Head of caudate nucleus (tissue), 42 donors: ENCODE data around the gene CLDN2.
A peak's percentile ranks its signal among the peaks of the same experiment; 100 is the strongest.
"Not testable (repeated sequence)": the region's sequence is repeated elsewhere in the genome, so short reads cannot be mapped to it uniquely, and the experiment has no call there.

Source experiments
- DNase-seq, 42 donors: peaks; one replicate each; pipeline versions ENCODE4 v3.0.0 to v3.0.0-alpha.2; 2020 to 2021; ENCODE audit warnings: mixed read lengths in 7 of 42
- intact Hi-C: fragments of 100-400 bp; cut with DNase I; formaldehyde crosslinking; loops from one replicate; pipeline ENCODE4 v1.15.0; 2022

Gene CLDN2

DNA sequence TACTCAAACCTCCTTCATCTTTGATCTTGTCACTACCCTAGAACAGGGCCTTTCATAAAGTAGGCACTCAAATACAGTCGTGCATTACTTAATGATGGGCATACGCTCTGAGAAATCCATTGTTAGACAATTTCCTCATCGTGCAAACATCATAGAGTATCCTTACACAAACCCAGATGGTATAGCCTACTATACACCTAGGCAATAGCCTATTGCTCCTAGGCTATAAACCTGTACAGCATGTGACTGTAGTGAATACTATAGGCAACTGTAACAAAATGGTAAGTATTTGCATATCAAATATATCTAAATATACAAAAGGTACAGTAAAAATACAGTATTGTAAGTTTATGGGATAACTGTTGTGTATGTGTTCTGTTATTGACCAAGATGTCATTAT is 31.9 kb downstream of the CLDN2 start:
- intact Hi-C loops = loop anchor here (5.0 kb wide), 1 partner anchor 55 kb away; no protein-coding TSS in a partner anchor
- no peak for DNase-seq

DNA sequence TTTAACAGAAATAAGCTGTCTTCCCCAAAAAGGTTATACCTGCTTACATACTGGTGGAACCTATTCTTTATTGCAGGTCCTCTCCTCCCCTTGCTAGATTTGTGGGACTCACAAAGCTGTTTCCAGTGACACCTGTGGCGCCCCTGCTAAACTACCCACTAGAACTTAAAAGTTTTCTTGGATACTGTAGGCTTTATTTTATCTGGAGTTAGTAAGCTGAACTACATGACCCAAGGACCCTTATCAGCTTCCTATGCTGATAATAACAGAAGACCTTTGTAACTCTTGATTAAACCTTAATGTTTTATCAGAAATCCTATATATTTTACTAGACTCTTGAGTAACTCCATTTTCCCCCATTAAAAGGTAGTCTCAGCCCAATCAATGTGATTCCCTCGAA is 32.3 kb downstream of the CLDN2 start:
- no peak for DNase-seq
- intact Hi-C loops = loop anchor here (5.0 kb wide), 1 partner anchor 55 kb away; no protein-coding TSS in a partner anchor

DNA sequence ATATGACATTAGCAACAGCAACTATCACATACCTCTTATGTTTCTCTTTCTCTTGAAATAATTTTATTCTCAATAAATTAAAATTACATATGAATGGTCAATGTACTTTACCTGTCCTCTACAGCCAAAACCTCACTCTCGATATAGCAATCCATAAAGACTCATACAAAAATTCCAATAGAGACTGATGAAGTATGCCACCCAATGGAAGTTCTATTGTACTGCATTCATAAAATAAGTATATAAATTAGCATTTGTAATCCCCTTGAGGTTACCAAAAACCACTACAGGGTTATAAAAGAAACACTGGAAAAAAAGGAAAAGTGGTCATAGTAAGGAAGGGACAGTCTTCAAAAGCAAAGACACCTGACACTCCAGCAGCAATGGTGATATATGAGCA is 32.8 kb downstream of the CLDN2 start:
- intact Hi-C loops = loop anchor here (5.0 kb wide), 1 partner anchor 56 kb away; no protein-coding TSS in a partner anchor
- DNase-seq = no peak

DNA sequence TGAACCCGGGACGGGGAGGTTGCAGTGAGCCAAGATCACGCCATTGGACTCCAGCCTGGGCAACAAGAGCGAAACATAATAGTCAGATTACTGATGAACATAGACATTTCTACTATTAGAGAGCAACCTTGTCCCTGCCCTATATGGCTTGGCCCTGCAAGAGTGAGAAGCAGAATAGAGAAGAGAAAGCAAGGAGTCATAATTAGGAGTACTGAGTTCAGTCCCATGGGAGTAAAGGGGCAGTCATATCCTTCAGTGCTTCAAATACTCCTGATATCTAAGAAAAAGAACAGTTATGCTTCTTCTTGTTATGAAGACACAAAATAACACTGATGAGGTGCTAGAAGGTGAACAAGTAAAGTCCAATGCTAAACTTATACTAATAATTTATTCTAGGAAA is 33.8 kb downstream of the CLDN2 start:
- no peak for DNase-seq
- intact Hi-C loops = loop anchor here (5.0 kb wide), 1 partner anchor 57 kb away; no protein-coding TSS in a partner anchor

DNA sequence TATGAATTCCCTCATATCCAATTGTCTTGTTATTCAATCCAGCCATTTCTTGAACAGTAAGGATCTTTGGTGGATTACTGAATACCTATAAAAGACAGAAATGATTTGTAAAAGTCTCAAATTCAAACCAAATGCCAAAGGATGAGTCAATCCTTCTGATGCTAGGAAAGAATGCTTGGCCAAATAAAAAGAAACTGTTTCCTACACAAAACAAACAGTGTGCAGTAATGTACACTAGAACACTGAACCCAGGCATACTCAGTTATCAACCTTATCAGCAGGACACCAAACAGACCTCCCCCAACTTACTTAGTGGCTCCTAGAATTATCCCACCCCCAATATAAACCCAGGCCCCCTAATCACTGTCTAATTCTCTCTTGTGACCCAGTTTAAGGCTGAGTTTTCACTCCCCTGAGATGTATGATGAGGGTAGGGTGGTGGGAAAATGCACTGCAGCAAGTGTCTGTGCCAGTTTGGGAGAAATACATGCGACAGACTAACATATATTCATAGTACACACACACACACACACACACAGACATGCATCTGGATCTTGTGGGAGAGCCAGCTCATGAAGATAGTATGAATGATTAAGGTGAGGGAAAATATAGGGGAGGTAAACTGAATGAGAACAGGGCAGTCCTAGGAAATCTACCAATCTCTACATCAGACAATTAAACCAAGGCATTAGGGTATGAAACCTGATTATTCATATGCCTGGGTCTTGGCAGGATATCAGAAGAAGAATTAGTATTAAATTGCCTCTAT is 35.0 kb downstream of the CLDN2 start:
- intact Hi-C loops = no loop called here
- DNase-seq = no peak

DNA sequence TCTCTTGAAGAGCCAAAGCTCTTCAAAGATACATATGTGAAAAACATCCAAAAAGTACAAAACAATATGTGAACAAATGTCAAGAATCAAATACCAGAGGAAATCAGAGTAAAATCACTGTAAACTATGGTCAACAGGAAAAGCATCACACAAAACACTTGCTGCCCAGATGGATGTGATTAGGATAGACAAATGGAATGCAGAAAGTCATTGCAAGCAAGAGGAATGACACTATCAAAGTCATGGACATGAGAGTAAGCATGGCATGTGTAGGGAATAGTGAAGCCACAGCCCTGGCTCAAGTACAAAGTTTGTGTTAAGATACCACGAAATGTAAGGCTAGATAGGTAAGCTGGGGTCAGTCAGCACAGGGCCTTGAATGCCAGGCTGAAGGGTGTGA is 37.7 kb downstream of the CLDN2 start:
- DNase-seq = no peak
- intact Hi-C loops = no loop called here

DNA sequence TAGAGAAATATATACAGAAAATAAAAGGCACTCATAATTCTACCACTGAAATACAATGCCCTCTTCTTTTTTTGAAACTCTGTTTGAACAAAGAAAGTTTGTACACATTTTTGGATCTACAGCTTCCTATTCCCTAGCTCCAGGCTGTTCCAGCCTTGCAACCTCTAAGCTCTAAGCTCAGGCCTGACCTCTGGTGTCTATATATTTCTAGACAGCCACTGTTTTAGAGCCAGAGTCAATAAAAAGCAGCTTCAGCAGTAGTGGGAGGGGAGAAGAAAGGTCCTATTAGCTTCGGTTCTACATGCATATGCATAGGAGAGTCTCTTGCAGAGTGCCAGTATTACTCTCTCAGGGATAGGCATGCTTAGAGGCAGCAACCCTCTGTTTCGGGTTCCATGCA is 39.7 kb downstream of the CLDN2 start:
- DNase-seq = peak in 4 of 42 donors; percentile 4 to 23 (median 15)
- intact Hi-C loops = no loop called here

DNA sequence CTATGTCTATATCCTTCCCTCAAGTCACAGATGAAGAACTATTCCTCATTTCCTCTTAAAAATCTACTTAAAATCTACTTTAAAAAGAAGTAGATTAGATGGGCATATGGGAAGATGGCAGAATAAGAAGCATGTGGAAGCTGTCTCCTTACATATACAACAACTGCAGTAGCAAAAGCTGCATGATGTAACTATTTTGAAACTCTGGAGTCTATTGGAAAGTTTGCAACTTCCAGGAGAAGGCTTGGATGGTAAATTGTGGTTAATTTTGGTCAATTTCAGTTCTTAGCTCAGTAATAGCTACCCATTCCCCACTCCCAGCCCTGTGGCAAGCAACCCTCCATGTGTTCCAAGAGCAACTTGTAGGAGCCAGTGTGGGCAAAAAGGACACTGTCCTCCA is 42.9 kb downstream of the CLDN2 start:
- no peak for DNase-seq
- intact Hi-C loops = no loop called here

DNA sequence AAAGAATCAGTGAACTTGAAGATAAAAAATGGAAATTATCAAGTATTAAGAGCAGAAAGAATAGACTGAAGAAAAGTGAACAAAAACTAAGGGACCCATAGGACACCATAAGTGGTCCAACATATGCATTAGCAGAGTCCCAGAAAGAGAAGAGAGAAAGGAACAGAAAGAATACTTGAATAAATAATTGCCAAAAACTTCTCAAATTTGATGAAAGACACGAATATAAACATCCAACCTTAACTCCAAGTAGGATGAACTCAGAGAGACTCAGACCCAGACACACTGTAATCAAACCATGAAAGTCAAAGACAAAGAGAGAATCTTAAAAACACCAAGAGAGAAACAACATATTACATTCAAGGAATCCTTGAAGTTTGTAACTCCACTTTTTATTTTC is 44.1 kb downstream of the CLDN2 start:
- DNase-seq = no peak
- intact Hi-C loops = no loop called here

DNA sequence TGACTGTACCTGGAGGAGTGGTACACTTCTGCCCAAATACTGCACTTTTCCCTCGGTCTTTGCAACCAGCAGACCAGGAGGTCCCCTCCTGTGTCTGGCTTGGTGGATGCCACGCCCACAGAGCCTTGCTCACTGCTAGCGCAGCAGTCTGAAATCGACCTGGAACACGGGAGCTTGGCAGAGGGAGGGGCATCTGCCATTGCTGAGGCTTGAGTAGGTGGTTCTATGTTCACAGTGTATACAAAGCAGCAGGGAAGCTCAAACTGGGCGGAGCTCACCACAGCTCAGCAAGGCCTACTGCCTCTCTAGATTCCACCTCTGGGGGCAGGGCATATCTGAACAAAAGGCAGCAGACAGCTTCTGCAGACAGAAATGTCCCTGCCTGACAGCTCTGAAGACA is 46.3 kb downstream of the CLDN2 start:
- DNase-seq = peak in 8 of 42 donors; percentile 1 to 37 (median 10)
- intact Hi-C loops = not testable (repeated sequence)

DNA sequence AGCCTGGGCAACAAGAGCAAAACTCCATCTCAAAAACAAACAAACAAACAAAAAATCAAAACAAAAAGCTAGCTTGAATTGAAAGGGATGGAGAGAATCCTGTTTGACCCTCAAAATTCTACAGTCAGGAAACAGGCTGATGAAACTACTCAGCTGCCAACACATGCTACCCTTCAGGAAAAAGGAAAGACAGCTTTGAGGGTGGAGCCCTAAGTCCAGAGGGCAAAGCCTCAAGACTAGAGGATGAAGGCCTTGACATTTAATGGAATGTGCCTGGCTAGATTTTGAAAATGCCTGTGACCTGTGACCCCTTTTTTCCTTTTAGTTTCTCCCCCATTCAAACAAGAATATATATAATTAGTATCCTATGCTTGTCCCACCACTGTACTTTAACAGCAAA is 52.7 kb downstream of the CLDN2 start:
- intact Hi-C loops = no loop called here
- no peak for DNase-seq

DNA sequence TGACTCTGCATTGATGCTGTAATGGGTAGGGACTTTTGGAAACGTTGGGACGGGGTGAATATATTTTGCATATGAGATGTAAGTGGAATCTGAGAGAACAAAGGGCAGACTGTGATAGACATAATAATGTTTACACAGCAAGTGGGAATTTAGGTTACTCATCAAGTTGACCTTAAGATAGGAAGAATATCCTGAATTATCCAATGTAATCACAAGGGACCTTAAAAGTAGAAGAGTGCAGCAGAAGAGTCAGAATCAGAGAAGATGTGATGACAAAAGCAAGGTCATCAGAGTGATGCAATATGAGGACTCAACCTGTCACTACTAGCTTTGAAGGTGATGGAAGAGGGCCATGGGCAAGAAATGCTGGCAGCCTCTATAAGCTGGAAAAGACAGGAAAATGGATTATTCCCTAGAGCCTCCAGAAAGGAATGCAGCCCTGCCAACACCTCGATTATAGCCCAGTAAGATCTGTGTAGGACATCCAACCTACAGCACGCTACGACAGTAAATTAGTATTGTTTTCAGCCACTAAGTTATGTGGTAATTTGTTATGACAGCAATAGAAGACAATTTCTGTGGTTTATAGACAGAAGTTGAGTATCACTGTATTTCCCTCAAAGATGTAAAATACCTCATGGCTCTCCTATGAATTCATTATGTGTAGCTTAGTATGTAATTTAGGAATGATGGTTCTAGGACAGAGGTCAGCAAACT is 53.4 kb downstream of the CLDN2 start:
- no peak for DNase-seq
- intact Hi-C loops = no loop called here

DNA sequence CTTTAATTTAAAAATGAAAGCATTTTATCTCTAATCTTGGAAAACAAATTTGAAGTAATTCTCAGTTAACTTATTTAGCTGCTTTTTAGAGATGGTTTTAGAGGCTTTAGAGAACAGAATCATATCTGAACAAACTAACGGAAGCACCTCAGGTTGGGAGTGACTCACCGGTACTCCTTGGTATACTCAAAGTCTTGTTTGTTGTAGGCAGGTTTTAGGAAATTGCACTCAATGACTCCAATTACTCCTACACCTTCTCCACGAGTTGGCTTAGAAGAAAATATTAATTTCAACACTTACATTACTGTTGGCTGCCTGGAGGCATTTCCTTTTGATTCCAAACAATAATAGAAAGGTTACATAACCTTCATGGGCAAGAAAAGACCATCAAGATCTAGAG is 56.2 kb downstream of the CLDN2 start:
- intact Hi-C loops = no loop called here
- peak in 5 of 42 donors; percentile 1 to 36 (median 7) for DNase-seq
